ENCODE measurements around the gene LSM5. TPM values are rescaled to one million over a fixed set of nuclear protein-coding genes. Genes with fewer than 3 reads are reported as not detected.

Gene LSM5
- total RNA-seq, 1 donor from 2014 or later: 35.5 TPM

DNA sequence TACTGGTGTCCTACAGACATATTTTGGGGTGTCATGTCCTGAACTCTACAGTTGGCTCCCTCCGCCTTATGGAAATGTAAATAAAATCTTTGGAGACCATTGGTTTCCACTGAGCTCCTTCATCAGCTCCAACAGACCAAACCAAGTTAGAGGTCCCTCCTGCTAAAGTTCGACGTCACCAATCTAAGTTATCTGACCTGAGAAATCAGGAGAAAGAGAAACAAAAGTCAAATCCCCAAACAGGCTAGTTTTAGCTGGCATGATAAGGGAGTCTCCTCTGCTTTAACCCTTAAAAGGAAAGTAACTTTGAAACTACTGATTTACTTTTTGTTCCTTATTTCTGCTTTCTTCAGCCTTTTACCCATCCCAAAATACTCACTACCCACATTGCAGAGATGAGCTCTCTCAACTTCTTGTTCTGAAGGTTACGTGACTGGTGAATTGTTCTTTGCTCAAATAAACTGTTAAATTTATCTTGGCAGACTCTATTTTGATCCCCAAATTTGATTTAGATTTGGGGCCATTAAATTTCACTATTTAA, 45.1 kb upstream of the LSM5 start:
- Mint-ChIP-seq H3K4me3 (ENCODE audit: unreplicated experiment) (no peak overlapping the region), H3K36me3 (ENCODE audit: unreplicated experiment) (peaks cover 4% of the 10 kb centered on the region), H3K27me3 (ENCODE audit: unreplicated experiment) (no peaks in the 10 kb centered on the region), H3K9me3 (ENCODE audit: unreplicated experiment) (no peaks in the 10 kb centered on the region), H3K27ac (ENCODE audit: unreplicated experiment) (no peak overlapping the region), H3K4me1 (ENCODE audit: unreplicated experiment) (peaks cover 15% of the 10 kb centered on the region)
- no peak for DNase-seq (ENCODE audit: extremely low spot score, unreplicated experiment)
- TF ChIP-seq, protein P1, sequence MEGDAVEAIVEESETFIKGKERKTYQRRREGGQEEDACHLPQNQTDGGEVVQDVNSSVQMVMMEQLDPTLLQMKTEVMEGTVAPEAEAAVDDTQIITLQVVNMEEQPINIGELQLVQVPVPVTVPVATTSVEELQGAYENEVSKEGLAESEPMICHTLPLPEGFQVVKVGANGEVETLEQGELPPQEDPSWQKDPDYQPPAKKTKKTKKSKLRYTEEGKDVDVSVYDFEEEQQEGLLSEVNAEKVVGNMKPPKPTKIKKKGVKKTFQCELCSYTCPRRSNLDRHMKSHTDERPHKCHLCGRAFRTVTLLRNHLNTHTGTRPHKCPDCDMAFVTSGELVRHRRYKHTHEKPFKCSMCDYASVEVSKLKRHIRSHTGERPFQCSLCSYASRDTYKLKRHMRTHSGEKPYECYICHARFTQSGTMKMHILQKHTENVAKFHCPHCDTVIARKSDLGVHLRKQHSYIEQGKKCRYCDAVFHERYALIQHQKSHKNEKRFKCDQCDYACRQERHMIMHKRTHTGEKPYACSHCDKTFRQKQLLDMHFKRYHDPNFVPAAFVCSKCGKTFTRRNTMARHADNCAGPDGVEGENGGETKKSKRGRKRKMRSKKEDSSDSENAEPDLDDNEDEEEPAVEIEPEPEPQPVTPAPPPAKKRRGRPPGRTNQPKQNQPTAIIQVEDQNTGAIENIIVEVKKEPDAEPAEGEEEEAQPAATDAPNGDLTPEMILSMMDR (IDR thresholded peaks at IDR 0.05): no peak

DNA sequence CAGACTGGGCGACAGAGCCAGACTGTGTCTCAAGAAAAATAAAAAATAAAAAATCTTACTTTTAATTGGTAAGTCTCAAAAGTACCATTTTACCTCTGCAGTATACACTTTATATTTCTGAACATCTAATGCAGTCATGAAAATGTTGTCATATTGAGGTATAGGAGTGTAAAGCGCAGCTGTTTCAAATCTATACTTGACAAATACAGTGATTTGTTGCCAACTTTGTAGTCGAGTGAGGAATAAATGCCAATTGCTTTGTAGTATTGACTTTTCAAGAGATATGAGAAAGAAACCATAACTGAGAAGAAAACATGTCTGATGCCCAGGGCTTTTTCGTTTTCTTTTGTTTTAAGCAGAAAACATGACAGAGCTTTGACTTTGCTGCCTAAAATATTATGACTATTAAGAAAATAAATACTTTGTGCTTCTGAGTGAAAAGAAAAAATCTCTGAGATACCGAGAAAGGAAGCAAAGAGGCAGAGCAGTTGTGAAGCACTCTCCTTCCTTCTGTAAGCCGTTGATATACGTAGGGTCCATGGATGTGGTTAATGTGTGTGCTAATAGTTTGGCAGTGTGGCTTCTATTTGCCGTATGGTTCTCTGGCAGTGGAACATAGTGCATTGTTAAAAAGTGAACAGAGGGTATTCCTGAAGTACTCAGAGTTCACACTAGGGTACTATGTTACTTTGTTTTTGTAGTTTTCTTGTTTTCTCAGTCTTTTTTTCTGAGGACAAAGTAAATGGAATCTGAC, 43.3 kb upstream of the LSM5 start:
- peaks cover 15% of the 10 kb centered on the region for H3K4me1 Mint-ChIP-seq (ENCODE audit: unreplicated experiment)
- H3K27me3 Mint-ChIP-seq (ENCODE audit: unreplicated experiment): no peaks in the 10 kb centered on the region
- H3K27ac Mint-ChIP-seq (ENCODE audit: unreplicated experiment): no peak overlapping the region
- no peaks in the 10 kb centered on the region for H3K36me3 Mint-ChIP-seq (ENCODE audit: unreplicated experiment)
- DNase-seq (ENCODE audit: extremely low spot score, unreplicated experiment): no peak
- no peaks in the 10 kb centered on the region for H3K9me3 Mint-ChIP-seq (ENCODE audit: unreplicated experiment)
- H3K4me3 Mint-ChIP-seq (ENCODE audit: unreplicated experiment): no peak overlapping the region
- TF ChIP-seq, protein P1 (IDR thresholded peaks at IDR 0.05): no peak

GRCh38 chr7:32532716-32533115, 42.5 kb upstream of the LSM5 start:
- DNase-seq (ENCODE audit: extremely low spot score, unreplicated experiment): peak; percentile 38
- H3K4me1 Mint-ChIP-seq (ENCODE audit: unreplicated experiment): peaks cover 15% of the 10 kb centered on the region
- peaks cover 3% of the 10 kb centered on the region for H3K36me3 Mint-ChIP-seq (ENCODE audit: unreplicated experiment)
- TF ChIP-seq, protein P1 (IDR thresholded peaks at IDR 0.05): no peak
- H3K27me3 Mint-ChIP-seq (ENCODE audit: unreplicated experiment): no peaks in the 10 kb centered on the region
- H3K9me3 Mint-ChIP-seq (ENCODE audit: unreplicated experiment): no peaks in the 10 kb centered on the region
- H3K27ac Mint-ChIP-seq (ENCODE audit: unreplicated experiment): no peak overlapping the region
- H3K4me3 Mint-ChIP-seq (ENCODE audit: unreplicated experiment): no peak overlapping the region

DNA sequence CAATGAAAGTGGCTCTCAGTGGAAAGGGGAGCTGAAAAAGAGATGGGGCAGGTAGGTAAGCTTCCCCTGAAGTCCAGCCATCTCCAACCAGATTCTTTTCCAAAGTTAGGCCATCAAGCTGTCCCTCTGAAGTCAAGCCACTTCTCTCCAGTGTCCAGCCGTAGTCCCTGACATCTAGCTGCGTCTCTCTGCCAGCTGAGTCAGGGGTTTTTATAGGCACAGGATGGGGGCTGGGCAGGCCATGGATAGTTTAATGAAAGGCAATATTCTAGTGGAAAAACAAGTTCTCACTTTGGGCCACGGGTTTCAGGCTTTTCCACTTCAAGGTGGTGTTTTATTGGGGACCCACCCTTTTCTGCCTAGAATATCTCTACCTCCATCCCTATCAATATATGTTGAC, 41.9 kb upstream of the LSM5 start:
- Mint-ChIP-seq H3K27me3 (ENCODE audit: unreplicated experiment) (no peaks in the 10 kb centered on the region), H3K9me3 (ENCODE audit: unreplicated experiment) (no peaks in the 10 kb centered on the region), H3K4me1 (ENCODE audit: unreplicated experiment) (peaks cover 14% of the 10 kb centered on the region), H3K36me3 (ENCODE audit: unreplicated experiment) (peaks cover 3% of the 10 kb centered on the region), H3K4me3 (ENCODE audit: unreplicated experiment) (no peak overlapping the region), H3K27ac (ENCODE audit: unreplicated experiment) (no peak overlapping the region)
- TF ChIP-seq, protein P1 (IDR thresholded peaks at IDR 0.05): no peak
- peak; percentile 57 for DNase-seq (ENCODE audit: extremely low spot score, unreplicated experiment)

DNA sequence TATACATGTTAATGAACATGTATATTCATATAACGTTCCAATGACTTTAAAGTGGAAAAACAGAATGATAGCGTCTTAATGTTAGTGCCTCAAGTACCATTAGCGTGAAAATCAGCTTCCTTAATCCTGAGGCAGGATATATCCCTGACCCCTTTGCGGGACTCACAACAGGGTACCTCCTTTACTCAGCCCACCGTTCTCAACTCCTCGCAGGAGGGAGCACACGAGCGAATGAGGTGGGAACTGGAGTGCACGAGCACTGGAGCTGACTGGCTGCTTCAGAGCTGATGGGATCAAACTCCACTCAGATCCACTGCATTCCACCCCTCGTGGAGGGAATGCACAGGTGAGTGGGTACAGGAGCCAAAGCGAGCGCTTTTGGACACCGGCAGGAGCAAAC, 41.2 kb upstream of the LSM5 start:
- Mint-ChIP-seq H3K27ac (ENCODE audit: unreplicated experiment) (no peak overlapping the region), H3K27me3 (ENCODE audit: unreplicated experiment) (no peaks in the 10 kb centered on the region), H3K4me1 (ENCODE audit: unreplicated experiment) (peaks cover 8% of the 10 kb centered on the region), H3K4me3 (ENCODE audit: unreplicated experiment) (no peak overlapping the region), H3K36me3 (ENCODE audit: unreplicated experiment) (peaks cover 3% of the 10 kb centered on the region), H3K9me3 (ENCODE audit: unreplicated experiment) (no peaks in the 10 kb centered on the region)
- peak; percentile 60 for DNase-seq (ENCODE audit: extremely low spot score, unreplicated experiment)
- TF ChIP-seq, protein P1 (IDR thresholded peaks at IDR 0.05): no peak
